Measurements from ENCODE around the gene SIGLEC1. TPM values are rescaled to one million over a fixed set of nuclear protein-coding genes. Genes with fewer than 3 reads are reported as not detected.

SIGLEC1 gene
- total RNA-seq, 1 experiment from 2014 or later: not detected

- Histone ChIP-seq H3K4me1 (no peaks in the 10 kb centered on the region), H3K9me3 (no peaks in the 10 kb centered on the region), H3K4me3 (ENCODE audit: low read depth, low read length) (no peak overlapping the region), H3K36me3 (ENCODE audit: control insufficient read depth, insufficient read depth, low read length) (no peaks in the 10 kb centered on the region), H3K27me3 (replicated peaks; ENCODE audit: control insufficient read depth, insufficient read depth, low read length) (no peaks in the 10 kb centered on the region; the same call in 1 of the 2 replicates)
- no peaks in the 10 kb centered on the region for H3K9me3 Mint-ChIP-seq (ENCODE audit: unreplicated experiment)
- intact Hi-C loops (cut with micrococcal nuclease; ENCODE audit: unreplicated experiment): no loop called here
- H3K27me3 Mint-ChIP-seq (ENCODE audit: insufficient read depth, unreplicated experiment): peaks cover 7% of the 10 kb centered on the region
- no TSS peak for BruUV-seq (replicated peaks)
- DNase-seq: no peak
- no peaks in the 10 kb centered on the region for H3K4me1 Mint-ChIP-seq (ENCODE audit: low read depth, unreplicated experiment)
- ChIA-PET CTCF (interaction anchor here (0.7 kb wide), 1 partner anchor 46 kb away, joined by 4 read pairs; no protein-coding TSS in a partner anchor), POLR2A (no interaction called here)
- H3K36me3 Mint-ChIP-seq (ENCODE audit: insufficient read depth, unreplicated experiment): no peaks in the 10 kb centered on the region
- TF ChIP-seq CTCF (IDR thresholded peaks at IDR 0.05; ENCODE audit: insufficient read depth in 1 of 2, low read depth in 1 of 2, low read length in 1 of 2, severe bottlenecking in 1 of 2, unreplicated experiment in 1 of 2): no peak
- H3K27ac Mint-ChIP-seq (ENCODE audit: unreplicated experiment): no peak overlapping the region
- H3K4me3 Mint-ChIP-seq (ENCODE audit: unreplicated experiment): no peak overlapping the region
Observed at GRCh38 chr20:3702611-3703391, 9.6 kb downstream of the SIGLEC1 start.

GRCh38 chr20:3701061-3701998 is 11.1 kb downstream of the SIGLEC1 start:
- H3K9me3 Mint-ChIP-seq (ENCODE audit: unreplicated experiment): no peaks in the 10 kb centered on the region
- ChIA-PET CTCF (interaction anchor here (0.7 to 1.5 kb wide), 2 partner anchors 9 to 48 kb away, joined by 4 to 5 read pairs; no protein-coding TSS in a partner anchor), POLR2A (no interaction called here)
- BruUV-seq (replicated peaks): no TSS peak
- Histone ChIP-seq H3K4me3 (ENCODE audit: low read depth, low read length) (no peak overlapping the region), H3K27me3 (replicated peaks; ENCODE audit: control insufficient read depth, insufficient read depth, low read length) (no peaks in the 10 kb centered on the region; the same call in 1 of the 2 replicates), H3K4me1 (no peaks in the 10 kb centered on the region), H3K9me3 (no peaks in the 10 kb centered on the region), H3K36me3 (ENCODE audit: control insufficient read depth, insufficient read depth, low read length) (no peaks in the 10 kb centered on the region)
- H3K27ac Mint-ChIP-seq (ENCODE audit: unreplicated experiment): no peak overlapping the region
- intact Hi-C loops (cut with micrococcal nuclease; ENCODE audit: unreplicated experiment): no loop called here
- no peak for TF ChIP-seq CTCF (IDR thresholded peaks at IDR 0.05; ENCODE audit: insufficient read depth in 1 of 2, low read depth in 1 of 2, low read length in 1 of 2, severe bottlenecking in 1 of 2, unreplicated experiment in 1 of 2)
- no peak for DNase-seq
- H3K36me3 Mint-ChIP-seq (ENCODE audit: insufficient read depth, unreplicated experiment): no peaks in the 10 kb centered on the region
- H3K4me1 Mint-ChIP-seq (ENCODE audit: low read depth, unreplicated experiment): no peaks in the 10 kb centered on the region
- peaks cover 5% of the 10 kb centered on the region for H3K27me3 Mint-ChIP-seq (ENCODE audit: insufficient read depth, unreplicated experiment)
- no peak overlapping the region for H3K4me3 Mint-ChIP-seq (ENCODE audit: unreplicated experiment)

GRCh38 chr20:3699037-3699436 is 13.4 kb downstream of the SIGLEC1 start:
- Histone ChIP-seq H3K36me3 (ENCODE audit: control insufficient read depth, insufficient read depth, low read length) (no peaks in the 10 kb centered on the region), H3K4me1 (no peaks in the 10 kb centered on the region), H3K9me3 (no peaks in the 10 kb centered on the region), H3K27me3 (replicated peaks; ENCODE audit: control insufficient read depth, insufficient read depth, low read length) (no peaks in the 10 kb centered on the region; the same call in 1 of the 2 replicates), H3K4me3 (ENCODE audit: low read depth, low read length) (no peak overlapping the region)
- ChIA-PET CTCF (interaction anchor here (1.3 kb wide), 1 partner anchor 12 kb away, joined by 3 read pairs; no protein-coding TSS in a partner anchor), POLR2A (no interaction called here)
- H3K27me3 Mint-ChIP-seq (ENCODE audit: insufficient read depth, unreplicated experiment): peaks cover 5% of the 10 kb centered on the region
- no TSS peak for BruUV-seq (replicated peaks)
- H3K4me1 Mint-ChIP-seq (ENCODE audit: low read depth, unreplicated experiment): no peaks in the 10 kb centered on the region
- no peak for DNase-seq
- no peaks in the 10 kb centered on the region for H3K9me3 Mint-ChIP-seq (ENCODE audit: unreplicated experiment)
- no peak overlapping the region for H3K27ac Mint-ChIP-seq (ENCODE audit: unreplicated experiment)
- H3K4me3 Mint-ChIP-seq (ENCODE audit: unreplicated experiment): no peak overlapping the region
- no peaks in the 10 kb centered on the region for H3K36me3 Mint-ChIP-seq (ENCODE audit: insufficient read depth, unreplicated experiment)
- intact Hi-C loops (cut with micrococcal nuclease; ENCODE audit: unreplicated experiment): no loop called here
- TF ChIP-seq CTCF (IDR thresholded peaks at IDR 0.05; ENCODE audit: insufficient read depth in 1 of 2, low read depth in 1 of 2, low read length in 1 of 2, severe bottlenecking in 1 of 2, unreplicated experiment in 1 of 2): no peak

Measured in Caco-2 (cell line).